ENCODE data around the gene ABR. TPM values are rescaled to one million over a fixed set of nuclear protein-coding genes. Genes with fewer than 3 reads are reported as not detected.

The ABR gene
- total RNA-seq, 1 experiment from 2014 or later: 172 TPM

- ChIA-PET CTCF (no interaction called here), POLR2A (no interaction called here)
Observed at GRCh38 chr17:1030684-1031532, 148.9 kb downstream of the ABR start.

More at GRCh38 chr17:1030684-1031532, 148.9 kb downstream of the ABR start:
- peak; percentile 37; the same call in 1 of the 2 replicates for ATAC-seq
- Histone ChIP-seq H3K4me3 (ENCODE audit: low read depth in 2 of 2, low read length in 2 of 2) (no peak overlapping the region), H3K9me3 (ENCODE audit: control insufficient read depth, insufficient read depth, low read depth, low read length) (no peaks in the 10 kb centered on the region), H3K4me1 (ENCODE audit: control insufficient read depth, insufficient read depth, low read length) (peaks cover 4% of the 10 kb centered on the region), H3K27me3 (ENCODE audit: control insufficient read depth, insufficient read depth, low read length) (no peaks in the 10 kb centered on the region), H3K36me3 (ENCODE audit: control insufficient read depth, insufficient read depth, low read length) (no peaks in the 10 kb centered on the region), H3K27ac (ENCODE audit: low read length) (no peak overlapping the region)
- intact Hi-C loops (cut with micrococcal nuclease; ENCODE audit: unreplicated experiment) (no loop called here), in situ Hi-C loops (cut with HindIII; ENCODE audit: low pct_unique_long_range_greater_than_20kb, low sequenced_read_pairs) (no loop called here)
- no peak for DNase-seq (ENCODE audit: low read depth, low spot score)
- no TSS peak for BruUV-seq (replicated peaks)
- TF ChIP-seq REST (IDR thresholded peaks at IDR 0.05; ENCODE audit: insufficient read depth in 1 of 2, low read depth in 2 of 2, low read length in 1 of 2): no peak
- TF ChIP-seq TCF7L2 (IDR thresholded peaks at IDR 0.05; ENCODE audit: low read depth, low read length): no peak
- no peak for TF ChIP-seq POLR2AphosphoS5 (IDR thresholded peaks at IDR 0.05; ENCODE audit: low read depth, low read length)
- no peak for TF ChIP-seq SIN3A (IDR thresholded peaks at IDR 0.05; ENCODE audit: borderline replicate concordance, insufficient read depth, low read depth, low read length)
- no peak for TF ChIP-seq CTCF (IDR thresholded peaks at IDR 0.05)
